SK-N-SH (cell line): ENCODE data around the gene CLIC5.

Source experiments
- EP300 ChIP-seq, 2 experiments: IDR thresholded peaks; 2 replicates each; pipeline versions ENCODE4 v1.4.0 to v1.6.1; 2012; ENCODE audit warnings: borderline replicate concordance in 1 of 2, low read depth in 1 of 2, low read length in 1 of 2
- EZH2phosphoT487 ChIP-seq: fragments of 200-600 bp; sonication (generic); IDR thresholded peaks from 2 replicates; pipeline ENCODE4 v1.6.1; 2017; ENCODE audit warnings: low read depth, mixed run types, mild to moderate bottlenecking, antibody characterized with exemption, moderate library complexity, borderline replicate concordance
- FOSL2 ChIP-seq: IDR thresholded peaks from 2 replicates; pipeline ENCODE4 v1.4.0; 2012; ENCODE audit warnings: low read depth, mild to moderate bottlenecking, moderate library complexity, borderline replicate concordance
- JUND ChIP-seq: IDR thresholded peaks from 2 replicates; pipeline ENCODE4 v1.4.0; 2012
- MXI1 ChIP-seq: IDR thresholded peaks from 2 replicates; pipeline ENCODE4 v1.6.1; 2012; ENCODE audit warnings: mild to moderate bottlenecking, low read depth, low read length, improper control_type of control experiment
- POLR2AphosphoS5 ChIP-seq: IDR thresholded peaks from 2 replicates; pipeline ENCODE4 v1.6.1; 2012; ENCODE audit warnings: low read depth, low read length
- RFX5 ChIP-seq: IDR thresholded peaks from 2 replicates; pipeline ENCODE4 v1.6.1; 2012; ENCODE audit warnings: mild to moderate bottlenecking, improper control_type of control experiment, low read length
- SMC3 ChIP-seq: IDR thresholded peaks from 2 replicates; pipeline ENCODE4 v1.6.1; 2012; ENCODE audit warnings: low read depth, low read length, improper control_type of control experiment
- TF ChIP-seq, protein P1 (sequence below): fragments of 200-600 bp; sonication (generic); IDR thresholded peaks from 2 replicates; pipeline ENCODE4 v1.6.1; 2017; ENCODE audit warnings: antibody characterized with exemption, mild to moderate bottlenecking, moderate library complexity
- TF ChIP-seq, protein P2 (sequence below): IDR thresholded peaks from 2 replicates; pipeline ENCODE4 v1.4.0; 2012; ENCODE audit warnings: low read depth, borderline replicate concordance
- TF ChIP-seq, protein P3 (sequence below): fragments of 150-350 bp; IDR thresholded peaks from 2 replicates; pipeline ENCODE4 v1.6.1; 2017; ENCODE audit warnings: antibody characterized with exemption, low read length, low read depth, borderline replicate concordance
- TF ChIP-seq, protein P4 (sequence below): IDR thresholded peaks from 2 replicates; pipeline ENCODE4; 2012
- TF ChIP-seq, protein P5 (sequence below): IDR thresholded peaks from 2 replicates; pipeline ENCODE4 v1.6.1; 2012; ENCODE audit warnings: mild to moderate bottlenecking, low read depth, low read length, moderate library complexity

DNA sequence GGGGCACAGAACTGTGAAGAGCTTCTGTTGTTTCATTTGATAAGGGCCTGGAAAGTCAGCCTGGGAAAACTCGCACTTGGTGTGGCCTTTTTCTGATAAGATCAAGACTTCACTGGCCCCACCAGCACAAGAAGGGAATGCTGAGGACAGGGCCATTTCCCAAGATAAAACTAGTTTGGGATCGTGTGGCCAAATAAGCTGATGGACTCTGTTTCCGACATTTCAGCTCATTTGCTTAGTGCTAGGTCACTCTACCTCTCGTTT, 116.0 kb downstream of the CLIC5 start:
- TF ChIP-seq JUND (no peak), EZH2phosphoT487 (no peak), MXI1 (no peak), POLR2AphosphoS5 (no peak), FOSL2 (no peak), RFX5 (no peak), SMC3 (no peak), EP300 (IDR thresholded peaks at IDR 0.05; ENCODE audit: borderline replicate concordance in 1 of 2, low read depth in 1 of 2, low read length in 1 of 2) (no peak)
- TF ChIP-seq, protein P1, sequence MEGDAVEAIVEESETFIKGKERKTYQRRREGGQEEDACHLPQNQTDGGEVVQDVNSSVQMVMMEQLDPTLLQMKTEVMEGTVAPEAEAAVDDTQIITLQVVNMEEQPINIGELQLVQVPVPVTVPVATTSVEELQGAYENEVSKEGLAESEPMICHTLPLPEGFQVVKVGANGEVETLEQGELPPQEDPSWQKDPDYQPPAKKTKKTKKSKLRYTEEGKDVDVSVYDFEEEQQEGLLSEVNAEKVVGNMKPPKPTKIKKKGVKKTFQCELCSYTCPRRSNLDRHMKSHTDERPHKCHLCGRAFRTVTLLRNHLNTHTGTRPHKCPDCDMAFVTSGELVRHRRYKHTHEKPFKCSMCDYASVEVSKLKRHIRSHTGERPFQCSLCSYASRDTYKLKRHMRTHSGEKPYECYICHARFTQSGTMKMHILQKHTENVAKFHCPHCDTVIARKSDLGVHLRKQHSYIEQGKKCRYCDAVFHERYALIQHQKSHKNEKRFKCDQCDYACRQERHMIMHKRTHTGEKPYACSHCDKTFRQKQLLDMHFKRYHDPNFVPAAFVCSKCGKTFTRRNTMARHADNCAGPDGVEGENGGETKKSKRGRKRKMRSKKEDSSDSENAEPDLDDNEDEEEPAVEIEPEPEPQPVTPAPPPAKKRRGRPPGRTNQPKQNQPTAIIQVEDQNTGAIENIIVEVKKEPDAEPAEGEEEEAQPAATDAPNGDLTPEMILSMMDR: no peak
- TF ChIP-seq, protein P2, sequence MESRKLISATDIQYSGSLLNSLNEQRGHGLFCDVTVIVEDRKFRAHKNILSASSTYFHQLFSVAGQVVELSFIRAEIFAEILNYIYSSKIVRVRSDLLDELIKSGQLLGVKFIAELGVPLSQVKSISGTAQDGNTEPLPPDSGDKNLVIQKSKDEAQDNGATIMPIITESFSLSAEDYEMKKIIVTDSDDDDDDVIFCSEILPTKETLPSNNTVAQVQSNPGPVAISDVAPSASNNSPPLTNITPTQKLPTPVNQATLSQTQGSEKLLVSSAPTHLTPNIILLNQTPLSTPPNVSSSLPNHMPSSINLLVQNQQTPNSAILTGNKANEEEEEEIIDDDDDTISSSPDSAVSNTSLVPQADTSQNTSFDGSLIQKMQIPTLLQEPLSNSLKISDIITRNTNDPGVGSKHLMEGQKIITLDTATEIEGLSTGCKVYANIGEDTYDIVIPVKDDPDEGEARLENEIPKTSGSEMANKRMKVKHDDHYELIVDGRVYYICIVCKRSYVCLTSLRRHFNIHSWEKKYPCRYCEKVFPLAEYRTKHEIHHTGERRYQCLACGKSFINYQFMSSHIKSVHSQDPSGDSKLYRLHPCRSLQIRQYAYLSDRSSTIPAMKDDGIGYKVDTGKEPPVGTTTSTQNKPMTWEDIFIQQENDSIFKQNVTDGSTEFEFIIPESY: no peak
- TF ChIP-seq, protein P3, sequence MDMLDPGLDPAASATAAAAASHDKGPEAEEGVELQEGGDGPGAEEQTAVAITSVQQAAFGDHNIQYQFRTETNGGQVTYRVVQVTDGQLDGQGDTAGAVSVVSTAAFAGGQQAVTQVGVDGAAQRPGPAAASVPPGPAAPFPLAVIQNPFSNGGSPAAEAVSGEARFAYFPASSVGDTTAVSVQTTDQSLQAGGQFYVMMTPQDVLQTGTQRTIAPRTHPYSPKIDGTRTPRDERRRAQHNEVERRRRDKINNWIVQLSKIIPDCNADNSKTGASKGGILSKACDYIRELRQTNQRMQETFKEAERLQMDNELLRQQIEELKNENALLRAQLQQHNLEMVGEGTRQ: no peak
- TF ChIP-seq, protein P4, sequence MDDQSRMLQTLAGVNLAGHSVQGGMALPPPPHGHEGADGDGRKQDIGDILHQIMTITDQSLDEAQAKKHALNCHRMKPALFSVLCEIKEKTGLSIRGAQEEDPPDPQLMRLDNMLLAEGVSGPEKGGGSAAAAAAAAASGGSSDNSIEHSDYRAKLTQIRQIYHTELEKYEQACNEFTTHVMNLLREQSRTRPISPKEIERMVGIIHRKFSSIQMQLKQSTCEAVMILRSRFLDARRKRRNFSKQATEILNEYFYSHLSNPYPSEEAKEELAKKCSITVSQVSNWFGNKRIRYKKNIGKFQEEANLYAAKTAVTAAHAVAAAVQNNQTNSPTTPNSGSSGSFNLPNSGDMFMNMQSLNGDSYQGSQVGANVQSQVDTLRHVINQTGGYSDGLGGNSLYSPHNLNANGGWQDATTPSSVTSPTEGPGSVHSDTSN: no peak
- TF ChIP-seq, protein P5, sequence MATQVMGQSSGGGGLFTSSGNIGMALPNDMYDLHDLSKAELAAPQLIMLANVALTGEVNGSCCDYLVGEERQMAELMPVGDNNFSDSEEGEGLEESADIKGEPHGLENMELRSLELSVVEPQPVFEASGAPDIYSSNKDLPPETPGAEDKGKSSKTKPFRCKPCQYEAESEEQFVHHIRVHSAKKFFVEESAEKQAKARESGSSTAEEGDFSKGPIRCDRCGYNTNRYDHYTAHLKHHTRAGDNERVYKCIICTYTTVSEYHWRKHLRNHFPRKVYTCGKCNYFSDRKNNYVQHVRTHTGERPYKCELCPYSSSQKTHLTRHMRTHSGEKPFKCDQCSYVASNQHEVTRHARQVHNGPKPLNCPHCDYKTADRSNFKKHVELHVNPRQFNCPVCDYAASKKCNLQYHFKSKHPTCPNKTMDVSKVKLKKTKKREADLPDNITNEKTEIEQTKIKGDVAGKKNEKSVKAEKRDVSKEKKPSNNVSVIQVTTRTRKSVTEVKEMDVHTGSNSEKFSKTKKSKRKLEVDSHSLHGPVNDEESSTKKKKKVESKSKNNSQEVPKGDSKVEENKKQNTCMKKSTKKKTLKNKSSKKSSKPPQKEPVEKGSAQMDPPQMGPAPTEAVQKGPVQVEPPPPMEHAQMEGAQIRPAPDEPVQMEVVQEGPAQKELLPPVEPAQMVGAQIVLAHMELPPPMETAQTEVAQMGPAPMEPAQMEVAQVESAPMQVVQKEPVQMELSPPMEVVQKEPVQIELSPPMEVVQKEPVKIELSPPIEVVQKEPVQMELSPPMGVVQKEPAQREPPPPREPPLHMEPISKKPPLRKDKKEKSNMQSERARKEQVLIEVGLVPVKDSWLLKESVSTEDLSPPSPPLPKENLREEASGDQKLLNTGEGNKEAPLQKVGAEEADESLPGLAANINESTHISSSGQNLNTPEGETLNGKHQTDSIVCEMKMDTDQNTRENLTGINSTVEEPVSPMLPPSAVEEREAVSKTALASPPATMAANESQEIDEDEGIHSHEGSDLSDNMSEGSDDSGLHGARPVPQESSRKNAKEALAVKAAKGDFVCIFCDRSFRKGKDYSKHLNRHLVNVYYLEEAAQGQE: no peak
